Type B pancreatic cell (in vitro differentiated cells): ENCODE data around the gene HLTF. TPM values are rescaled to one million over a fixed set of nuclear protein-coding genes. Genes with fewer than 3 reads are reported as not detected.
A peak's percentile ranks its signal among the peaks of the same experiment; 100 is the strongest.
"Not testable (repeated sequence)": the region's sequence is repeated elsewhere in the genome, so short reads cannot be mapped to it uniquely, and the experiment has no call there.

Experiments
- DNase-seq: peaks from one replicate; pipeline ENCODE4 v3.0.0; 2021; ENCODE audit warnings: mixed read lengths; ENCODE audit not compliant: unreplicated experiment; ENCODE audit errors: extremely low spot score
- H3K27ac Mint-ChIP-seq: 2 replicates; pipeline ENCODE4 v1.8.0; 2021; ENCODE audit warnings: mild to moderate bottlenecking, mixed read lengths
- H3K27me3 Mint-ChIP-seq: 2 replicates; pipeline ENCODE4 v1.8.0; 2021; ENCODE audit warnings: mixed read lengths
- H3K36me3 Mint-ChIP-seq: 2 replicates; pipeline ENCODE4 v1.8.0; 2021; ENCODE audit warnings: mixed read lengths
- H3K4me1 Mint-ChIP-seq: one replicate; pipeline ENCODE4 v1.8.0; 2021; ENCODE audit warnings: mixed read lengths; ENCODE audit not compliant: unreplicated experiment
- H3K4me3 Mint-ChIP-seq: 2 replicates; pipeline ENCODE4 v1.8.0; 2021; ENCODE audit warnings: mild to moderate bottlenecking, mixed read lengths
- H3K9me3 Mint-ChIP-seq: 2 replicates; pipeline ENCODE4 v1.8.0; 2021; ENCODE audit warnings: mixed read lengths
- CTCF ChIP-seq: fragments of 200-600 bp; sonication (generic); conservative IDR thresholded peaks from 2 replicates; pipeline ENCODE4 v1.5.0; 2021; ENCODE audit warnings: antibody characterized with exemption, mild to moderate bottlenecking
- total RNA-seq: library from RNA; stranded (reverse); gene quantifications from 2 replicates; pipeline ENCODE4 v1.2.1, GENCODE V29; 2021; ENCODE audit warnings: low replicate concordance

HLTF gene
- total RNA-seq, 1 donor from 2014 or later: 49.9 TPM

GRCh38 chr3:148992027-148992634 lies 94.2 kb downstream of the HLTF start:
- H3K9me3 Mint-ChIP-seq: no peaks in the 10 kb centered on the region
- DNase-seq: peak; percentile 73
- H3K4me1 Mint-ChIP-seq: peaks cover 11% of the 10 kb centered on the region
- peak overlapping the region; percentile 65 for H3K27ac Mint-ChIP-seq
- TF ChIP-seq CTCF: no peak
- H3K4me3 Mint-ChIP-seq: peak overlapping the region; percentile 85
- peaks cover 17% of the 10 kb centered on the region for H3K36me3 Mint-ChIP-seq
- H3K27me3 Mint-ChIP-seq: peaks cover 6% of the 10 kb centered on the region

- Mint-ChIP-seq H3K4me3 (peak within 1 kb of the TSS; percentile 85), H3K27ac (peak within 1 kb of the TSS; percentile 70), H3K4me1 (peaks cover 11% of the 10 kb centered on the region), H3K27me3 (peaks cover 6% of the 10 kb centered on the region), H3K36me3 (peaks cover 12% of the 10 kb centered on the region), H3K9me3 (no peaks in the 10 kb centered on the region)
- TF ChIP-seq CTCF: peak; percentile 53
- DNase-seq: peak; percentile 80
These were observed 94.9 kb downstream of the HLTF start, which contains the start of gene GYG1 for GRCh38 chr3:148991219-148992026. Gene GYG1 (plus strand): TSS chr3:148991540. CDS start chr3:148991641, 101 bp downstream.

- no peak for DNase-seq
- Mint-ChIP-seq H3K36me3 (peaks cover 3% of the 10 kb centered on the region), H3K27ac (peak overlapping the region; percentile 70), H3K9me3 (no peaks in the 10 kb centered on the region), H3K27me3 (peaks cover 6% of the 10 kb centered on the region), H3K4me3 (peak overlapping the region; percentile 85), H3K4me1 (peaks cover 11% of the 10 kb centered on the region)
- TF ChIP-seq CTCF: no peak
These were observed 96.1 kb downstream of the HLTF start for GRCh38 chr3:148990236-148990635.

GRCh38 chr3:148987551-148987950 lies 98.8 kb downstream of the HLTF start:
- not testable (repeated sequence) for H3K27me3 Mint-ChIP-seq, H3K9me3 Mint-ChIP-seq, H3K4me3 Mint-ChIP-seq, DNase-seq, H3K27ac Mint-ChIP-seq, H3K4me1 Mint-ChIP-seq, H3K36me3 Mint-ChIP-seq

GRCh38 chr3:148981273-148981672 lies 105.1 kb downstream of the HLTF start:
- Mint-ChIP-seq H3K27me3 (peaks cover 4% of the 10 kb centered on the region), H3K4me1 (no peaks in the 10 kb centered on the region), H3K36me3 (no peaks in the 10 kb centered on the region), H3K27ac (no peak overlapping the region), H3K9me3 (peaks cover 9% of the 10 kb centered on the region), H3K4me3 (no peak overlapping the region)
- TF ChIP-seq CTCF: no peak
- DNase-seq: no peak

Other genes with a start within 250 kb of the HLTF start
- not detected in 2 replicates for gene CPA3, start 221.2 kb downstream of the HLTF start, total RNA-seq
- gene GYG1, start 95.0 kb downstream of the HLTF start, total RNA-seq: 33.1 and 46.8 TPM in 2 replicates
- 18.2 and 24.8 TPM in 2 replicates for gene HPS3, start 43.1 kb upstream of the HLTF start, total RNA-seq
- gene CP, start 135.3 kb upstream of the HLTF start, total RNA-seq: 4.0 and 7.4 TPM in 2 replicates
- gene TM4SF18, start 247.1 kb upstream of the HLTF start, total RNA-seq: 0.33 TPM in 1 of 2 replicates, not detected in the other